ENCODE measurements around the gene TEX22.

- TF ChIP-seq RARB (CRISPR knock-in tag; IDR thresholded peaks at IDR 0.05) = no peak
- no peak for TF ChIP-seq PATZ1 (CRISPR knock-in tag; IDR thresholded peaks at IDR 0.05; ENCODE audit: borderline replicate concordance)
- TF ChIP-seq ZFP30 (CRISPR knock-in tag; IDR thresholded peaks at IDR 0.05) = no peak
Observed at GRCh38 chr14:105432657-105433056, 34.3 kb downstream of the TEX22 start.
